Pons (tissue), 1 donor: ENCODE measurements around the gene FAM13A.
"Not testable (repeated sequence)": the region's sequence is repeated elsewhere in the genome, so short reads cannot be mapped to it uniquely, and the experiment has no call there.

Source experiments
- DNase-seq: peaks from one replicate; pipeline ENCODE4 v3.0.0-alpha.2; 2016; ENCODE audit warnings: low spot score

FAM13A gene

DNA sequence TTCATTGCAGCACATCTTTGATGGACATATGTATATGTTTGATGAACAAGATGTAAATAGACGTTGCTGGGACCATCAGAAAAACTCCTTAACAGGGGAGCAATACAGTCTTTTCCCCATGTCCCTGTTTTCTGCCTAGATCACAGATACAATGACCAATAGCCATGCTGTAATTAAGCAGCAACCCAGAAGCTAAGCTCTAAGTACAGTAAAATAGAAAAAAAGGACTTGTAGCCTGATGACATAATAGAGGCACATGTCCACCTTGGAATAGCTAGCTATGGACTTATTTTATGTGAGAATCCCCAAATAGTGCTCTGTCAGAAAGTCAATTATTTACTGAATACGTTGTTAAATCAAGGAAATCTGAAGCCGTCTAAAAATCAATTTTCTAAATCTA, 14.9 kb downstream of the FAM13A start:
- DNase-seq = no peak

DNA sequence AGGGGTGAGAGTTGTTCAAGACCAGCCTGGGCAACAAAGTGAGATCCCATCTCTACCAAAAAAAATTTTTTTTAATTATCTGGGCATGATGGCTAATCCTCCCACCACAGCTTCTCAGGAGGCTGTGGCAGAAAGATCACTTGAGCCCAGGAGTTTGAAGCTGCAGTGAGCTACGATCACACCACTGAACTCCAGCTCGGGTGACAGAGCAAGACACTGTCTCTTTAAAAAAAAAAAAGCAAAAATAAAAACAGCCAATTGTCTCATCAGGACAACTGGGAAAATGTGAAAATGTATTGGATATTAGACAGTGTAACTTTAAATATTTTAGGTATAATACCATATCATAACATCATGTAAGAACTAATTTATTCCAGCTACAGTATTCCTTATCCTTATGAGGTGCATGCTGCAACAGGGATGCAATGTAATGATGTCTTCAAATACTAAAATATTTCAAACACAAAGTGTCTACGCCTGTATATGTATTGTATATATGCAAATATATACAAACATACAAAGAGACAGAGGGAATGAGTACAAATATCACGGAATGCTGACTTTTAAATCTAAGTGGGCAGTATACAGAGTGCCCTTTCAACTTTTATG, 17.2 kb downstream of the FAM13A start:
- no peak for DNase-seq

DNA sequence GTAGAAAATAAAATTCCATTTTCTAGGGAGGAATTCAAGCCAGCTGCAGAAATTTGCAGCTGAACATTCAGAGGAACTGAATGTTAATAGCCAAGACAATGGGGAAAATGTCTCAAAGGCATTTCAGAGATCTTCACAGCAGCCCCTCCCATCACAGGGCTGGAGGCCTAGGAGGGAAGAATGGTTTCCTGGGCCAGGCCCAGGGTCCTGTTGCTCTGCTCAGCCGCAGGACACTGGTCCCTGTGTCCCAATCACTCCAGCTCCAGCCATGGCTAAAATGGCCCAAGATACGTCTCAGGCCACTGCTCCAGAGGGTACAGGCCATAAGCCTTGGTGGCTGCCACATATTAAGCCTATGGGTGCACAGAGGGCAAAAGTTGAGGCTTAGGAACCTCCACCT, 20.4 kb downstream of the FAM13A start:
- DNase-seq = no peak

DNA sequence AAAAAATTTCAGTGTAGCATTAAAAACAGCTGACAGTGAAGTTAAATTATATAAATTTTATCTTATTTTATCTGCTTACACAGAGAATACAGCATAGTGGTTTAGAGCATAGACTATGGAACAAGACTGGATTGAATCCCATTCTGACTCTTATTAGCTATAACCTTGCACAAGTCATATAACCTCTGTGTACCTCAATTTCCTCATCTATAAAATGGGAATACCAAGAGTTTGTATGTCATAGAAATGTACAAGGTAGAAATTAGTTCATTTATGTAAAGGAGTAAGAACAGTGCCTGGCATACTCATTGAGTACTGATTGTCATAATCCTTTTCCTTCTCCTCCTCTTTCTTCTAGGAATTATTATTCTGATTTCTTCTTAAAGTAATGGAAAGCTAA, 25.7 kb downstream of the FAM13A start:
- DNase-seq = no peak

DNA sequence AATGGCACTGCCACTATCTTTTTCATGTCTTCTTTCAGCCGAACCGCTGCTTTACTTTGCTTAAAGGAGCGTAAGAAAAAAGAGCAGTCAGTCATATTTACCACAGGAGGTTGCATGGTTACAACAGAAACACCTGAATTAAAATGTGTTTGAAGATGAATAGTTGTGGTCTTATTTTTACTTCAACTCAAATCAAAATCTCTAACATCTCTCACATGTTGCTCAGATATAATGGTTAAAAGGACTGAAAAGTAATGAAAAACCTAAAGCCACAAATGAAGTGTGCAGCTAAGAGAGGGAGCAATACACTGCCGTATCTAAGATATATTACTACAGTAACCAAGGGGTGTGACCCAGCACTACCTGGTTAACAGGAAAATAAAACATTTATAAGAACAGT, 27.4 kb downstream of the FAM13A start:
- no peak for DNase-seq

DNA sequence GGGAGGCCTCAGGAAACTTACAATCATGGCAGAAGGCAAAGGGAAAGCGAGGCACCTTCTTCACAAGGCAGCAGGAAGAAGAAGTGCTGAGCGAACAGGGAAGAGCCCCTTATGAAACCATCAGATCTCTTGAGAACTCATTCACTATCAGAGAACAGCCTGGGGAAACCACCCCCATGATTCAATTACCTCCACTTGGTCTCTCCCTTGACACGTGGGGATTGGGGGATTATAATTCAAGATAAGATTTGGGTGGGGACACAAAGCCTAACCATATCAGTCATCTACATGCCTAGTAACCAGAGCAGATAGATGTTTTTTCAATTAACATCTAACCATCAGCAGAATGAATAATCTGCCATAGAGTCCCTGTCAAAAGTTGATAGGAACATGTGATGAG, 30.4 kb downstream of the FAM13A start:
- DNase-seq = no peak

DNA sequence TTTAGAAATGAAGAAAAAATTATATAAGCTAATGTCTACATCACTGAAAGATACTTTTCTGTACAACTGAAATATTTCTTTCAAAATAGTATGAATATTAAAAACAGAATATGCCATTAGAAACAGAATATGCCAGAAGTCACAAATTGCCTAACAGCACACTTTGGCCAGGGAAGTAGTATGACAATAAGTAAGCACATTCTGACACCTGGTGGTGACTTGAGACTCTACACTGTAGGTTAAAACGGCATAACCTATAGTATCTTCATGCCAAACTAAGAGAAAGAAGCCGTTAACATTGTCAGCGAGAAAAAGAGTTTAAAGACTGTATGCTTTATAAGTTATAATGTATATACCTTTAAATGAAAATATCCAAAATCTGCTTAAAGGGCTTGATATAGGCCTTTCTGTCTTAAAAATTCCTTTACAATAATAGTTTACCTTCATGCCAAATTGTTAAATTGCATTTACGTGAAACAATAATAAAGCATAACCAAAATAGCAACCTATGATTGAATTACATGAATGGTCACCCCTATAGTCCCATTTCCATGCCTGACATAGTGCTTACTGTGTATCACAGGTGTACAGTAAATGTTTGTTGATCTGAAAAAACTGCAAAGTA, 32.8 kb downstream of the FAM13A start:
- peak; percentile 89 for DNase-seq

DNA sequence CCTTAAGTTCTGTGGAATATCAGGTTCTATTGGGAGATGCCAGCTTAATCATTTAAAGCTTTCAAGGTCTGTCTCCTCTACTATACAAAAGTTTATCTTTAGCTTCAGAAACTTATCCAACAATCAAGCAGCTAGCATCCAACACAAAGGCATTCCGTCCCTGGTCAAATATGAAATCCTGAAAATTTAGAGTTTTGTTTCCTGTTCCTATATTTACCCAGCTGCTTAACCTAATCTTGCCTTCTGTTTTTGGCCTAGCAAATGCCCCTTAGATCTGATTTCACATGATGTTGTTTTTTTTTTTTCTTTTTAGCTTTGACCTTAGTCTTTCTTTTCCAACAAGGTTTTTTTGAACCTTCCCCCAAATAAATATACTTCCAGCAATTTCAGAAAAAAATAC, 33.8 kb downstream of the FAM13A start:
- DNase-seq = no peak

DNA sequence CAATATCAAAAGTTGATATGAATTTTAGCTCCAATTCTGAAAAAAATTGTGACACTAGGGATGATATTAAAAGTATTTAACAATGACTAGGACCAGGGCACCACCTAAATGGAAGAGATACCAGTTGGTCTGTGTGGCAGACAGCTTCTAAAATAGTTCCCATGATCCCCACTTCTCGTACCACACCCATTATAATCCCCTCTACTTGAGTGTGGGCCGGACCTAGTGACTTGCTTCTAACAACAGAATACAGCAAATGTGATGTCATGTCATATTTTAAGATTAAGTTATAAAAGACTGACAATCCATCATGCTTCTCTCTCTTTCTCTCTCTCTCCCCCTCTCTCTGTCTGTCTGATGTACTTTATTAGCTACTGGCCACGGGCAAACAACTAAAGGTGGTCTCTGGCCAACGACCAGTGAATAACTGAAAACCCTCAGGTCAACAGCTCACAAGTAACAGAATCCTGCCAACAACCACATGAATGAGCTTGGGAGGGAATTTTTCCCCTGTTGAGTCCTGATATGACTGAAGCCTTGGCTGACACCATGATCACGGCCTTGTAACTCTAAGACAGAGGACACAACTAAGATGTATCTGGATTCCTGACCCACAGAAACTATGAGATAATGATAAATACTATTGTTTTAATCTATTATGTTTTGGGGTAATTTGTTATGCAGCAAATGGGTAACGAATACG, 34.4 kb downstream of the FAM13A start:
- DNase-seq = no peak

DNA sequence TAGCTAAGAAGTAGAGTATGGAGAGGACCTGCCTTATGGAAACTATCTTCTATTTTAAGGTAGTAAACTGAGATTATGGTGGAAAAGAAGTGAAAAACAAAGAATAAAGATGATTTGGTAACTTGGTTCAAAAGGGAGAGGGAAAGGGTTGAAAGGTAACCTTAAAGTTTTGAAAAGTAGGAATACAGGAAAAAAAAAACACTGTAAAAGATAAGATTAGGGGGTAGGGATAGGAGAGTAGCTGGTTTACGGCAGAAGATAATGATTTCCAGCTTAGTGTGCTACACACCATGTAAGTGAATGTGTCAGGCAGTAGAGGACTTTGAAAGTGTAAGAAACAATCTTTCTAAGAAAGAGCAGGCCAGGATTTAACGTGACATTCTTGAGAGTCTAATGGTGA, 35.3 kb downstream of the FAM13A start:
- no peak for DNase-seq

DNA sequence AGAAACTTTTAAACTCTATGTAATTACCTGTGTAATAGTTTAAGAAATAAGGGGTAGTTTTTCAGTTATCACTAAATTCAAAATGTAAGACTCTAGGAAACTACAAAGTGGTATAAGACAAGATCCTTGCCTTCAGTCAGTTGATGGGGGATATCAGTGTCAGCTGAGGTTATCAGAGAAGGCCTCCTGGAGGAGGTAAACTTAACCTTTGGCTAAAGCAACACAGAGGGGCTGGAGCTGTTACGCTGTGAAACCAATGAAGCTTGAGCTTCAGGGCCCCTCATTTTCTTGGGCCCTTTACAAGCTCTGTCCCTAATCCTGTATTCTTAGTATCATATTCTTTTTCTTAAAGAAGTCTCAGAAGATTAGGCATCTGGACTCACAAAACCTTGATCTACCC, 35.9 kb downstream of the FAM13A start:
- DNase-seq = no peak

DNA sequence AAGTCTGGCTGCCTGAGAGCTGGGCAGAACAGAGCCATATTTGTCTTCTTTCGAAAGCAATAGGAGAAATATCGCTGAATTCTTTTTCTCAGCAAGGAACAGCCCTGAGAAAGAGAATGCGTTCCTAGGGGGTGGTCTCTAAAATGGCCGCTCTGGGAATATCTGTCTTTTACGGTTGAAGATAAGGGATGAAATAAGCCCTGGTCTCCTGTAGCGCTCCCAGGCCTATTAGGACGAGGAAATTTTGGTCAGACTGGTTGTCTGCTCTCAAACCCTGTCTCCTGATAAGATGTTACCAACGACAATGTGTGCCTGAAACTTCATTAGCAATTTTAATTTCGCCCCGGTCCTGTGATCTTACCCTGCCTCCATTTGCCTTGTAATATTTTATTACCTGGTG, 42.1 kb downstream of the FAM13A start:
- DNase-seq = not testable (repeated sequence)

DNA sequence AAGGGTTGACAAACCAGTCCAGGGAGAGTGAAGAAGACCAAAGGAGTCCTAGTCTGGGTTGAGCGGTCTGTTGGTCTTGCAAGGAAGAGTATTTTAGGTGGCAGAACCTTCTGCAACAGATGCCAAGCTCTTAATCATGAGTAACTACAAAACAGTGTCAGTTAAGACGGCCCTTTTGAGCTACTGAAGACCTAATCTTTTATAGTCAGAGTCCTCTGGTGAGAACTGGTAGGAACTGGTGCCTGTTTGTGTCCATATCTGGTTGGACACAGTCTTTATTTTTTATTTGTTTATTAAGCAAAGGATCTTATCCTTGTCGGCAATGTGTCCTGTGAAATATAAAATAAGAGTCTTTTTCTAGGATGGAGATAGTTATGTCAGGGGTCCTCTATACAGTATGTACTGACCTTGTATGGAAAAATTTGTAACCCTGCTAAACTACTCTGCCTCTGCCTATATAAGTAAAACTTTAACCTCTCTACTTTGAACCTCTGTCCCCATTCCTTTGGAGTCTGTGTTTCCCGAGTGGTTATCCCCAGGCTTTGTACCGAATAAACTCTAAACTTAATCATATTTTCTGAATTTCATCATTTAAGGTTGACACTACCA, 47.1 kb downstream of the FAM13A start:
- no peak for DNase-seq

DNA sequence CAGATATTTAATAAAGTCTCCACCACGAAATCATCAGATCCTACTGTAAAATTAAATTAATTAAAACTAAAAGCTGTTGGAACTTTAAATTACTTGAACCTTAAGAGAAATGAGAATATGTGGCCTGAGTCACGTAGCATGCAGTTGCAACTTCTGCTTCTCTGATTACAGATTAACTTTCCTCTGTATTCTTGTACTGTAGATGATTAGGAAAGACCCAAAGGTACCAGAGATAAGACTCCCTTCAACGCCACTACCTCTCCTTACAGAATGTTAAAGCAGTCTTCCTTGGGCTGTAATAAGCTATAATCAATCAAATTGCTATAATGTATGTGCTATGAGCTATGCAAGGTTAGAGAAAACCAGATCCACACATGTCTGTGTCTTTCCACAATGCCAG, 47.9 kb downstream of the FAM13A start:
- no peak for DNase-seq

DNA sequence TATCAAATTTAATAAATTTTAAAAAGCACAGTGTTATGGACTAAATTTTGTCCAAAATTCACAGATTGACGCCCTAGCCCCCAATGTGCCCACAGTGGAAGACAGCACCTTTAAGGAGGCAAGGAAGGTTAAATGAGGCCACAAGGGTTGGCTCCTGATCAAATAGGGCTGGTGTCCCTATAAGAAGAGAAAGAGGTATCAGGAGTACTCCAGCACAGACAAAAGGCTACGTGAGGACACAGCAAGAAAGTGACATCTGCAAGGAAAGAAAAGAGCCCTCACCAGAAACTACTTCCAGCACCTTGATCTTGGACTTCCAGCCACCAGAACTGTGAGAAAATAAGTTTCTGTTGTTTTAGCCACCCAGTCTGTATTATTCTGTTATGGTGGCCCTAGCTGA, 48.8 kb downstream of the FAM13A start:
- DNase-seq = no peak

DNA sequence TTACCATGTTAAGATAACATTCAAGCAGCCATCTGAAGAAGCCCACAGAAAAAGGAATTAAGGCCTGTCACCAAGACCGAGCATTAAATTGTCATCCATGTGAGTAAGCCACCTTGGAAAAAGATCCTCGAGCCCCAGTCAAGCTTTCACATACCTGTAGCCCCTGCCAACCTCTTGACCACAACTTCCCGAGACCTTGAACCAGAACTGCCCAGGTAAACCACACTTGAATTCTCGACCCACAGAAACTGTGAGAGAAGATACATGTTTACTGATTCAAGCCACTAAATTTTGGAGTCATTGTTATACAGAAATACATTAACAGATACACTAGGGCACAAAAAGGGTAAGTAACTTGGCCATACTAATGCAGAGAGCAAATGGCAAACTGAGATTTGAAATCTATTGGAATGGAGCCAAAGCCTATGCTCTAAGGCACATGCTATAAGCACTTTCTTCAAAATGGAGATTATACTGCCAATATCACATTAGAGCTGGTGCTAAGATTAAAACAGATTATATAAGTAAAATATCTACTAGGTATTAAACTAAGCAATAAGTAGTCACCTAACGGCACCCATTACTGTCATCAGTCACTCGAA, 49.5 kb downstream of the FAM13A start:
- no peak for DNase-seq

DNA sequence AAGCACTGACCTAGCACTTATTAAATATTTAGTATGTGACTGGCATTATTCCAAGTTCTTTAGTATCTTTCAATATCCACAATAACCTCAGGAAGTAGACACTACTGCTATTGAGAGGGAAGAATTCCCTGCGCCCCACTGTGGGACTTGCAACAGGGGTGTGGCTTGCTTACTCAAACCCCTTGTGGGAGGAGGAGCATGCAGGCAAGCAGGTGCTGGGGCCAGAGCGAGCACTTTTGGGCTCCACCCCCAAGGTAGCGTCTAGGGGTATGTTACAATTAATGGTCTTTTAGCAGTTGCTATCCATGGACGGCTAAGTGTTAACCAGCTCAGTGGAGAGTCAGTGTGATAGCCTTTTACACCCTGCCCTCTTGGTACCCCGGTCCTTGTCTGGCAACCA, 50.7 kb downstream of the FAM13A start:
- no peak for DNase-seq

DNA sequence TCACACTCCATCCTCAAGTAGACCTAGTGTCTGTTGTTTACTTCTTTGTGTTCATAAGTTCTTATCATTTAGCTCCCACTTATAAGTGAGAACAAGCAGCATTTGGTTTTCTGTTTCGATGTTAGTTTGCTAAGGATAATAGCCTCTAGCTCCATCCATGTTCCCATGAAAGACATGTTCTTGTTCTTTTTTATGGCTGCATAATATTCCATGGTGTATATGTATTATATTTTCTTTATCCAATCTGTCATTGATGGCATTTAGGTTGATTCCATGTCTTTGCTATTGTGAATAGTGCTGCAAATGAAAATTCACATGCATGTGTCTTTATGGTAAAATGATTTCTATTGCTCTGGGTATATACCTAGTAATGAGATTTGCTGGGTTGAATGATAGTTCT, 51.9 kb downstream of the FAM13A start:
- not testable (repeated sequence) for DNase-seq

DNA sequence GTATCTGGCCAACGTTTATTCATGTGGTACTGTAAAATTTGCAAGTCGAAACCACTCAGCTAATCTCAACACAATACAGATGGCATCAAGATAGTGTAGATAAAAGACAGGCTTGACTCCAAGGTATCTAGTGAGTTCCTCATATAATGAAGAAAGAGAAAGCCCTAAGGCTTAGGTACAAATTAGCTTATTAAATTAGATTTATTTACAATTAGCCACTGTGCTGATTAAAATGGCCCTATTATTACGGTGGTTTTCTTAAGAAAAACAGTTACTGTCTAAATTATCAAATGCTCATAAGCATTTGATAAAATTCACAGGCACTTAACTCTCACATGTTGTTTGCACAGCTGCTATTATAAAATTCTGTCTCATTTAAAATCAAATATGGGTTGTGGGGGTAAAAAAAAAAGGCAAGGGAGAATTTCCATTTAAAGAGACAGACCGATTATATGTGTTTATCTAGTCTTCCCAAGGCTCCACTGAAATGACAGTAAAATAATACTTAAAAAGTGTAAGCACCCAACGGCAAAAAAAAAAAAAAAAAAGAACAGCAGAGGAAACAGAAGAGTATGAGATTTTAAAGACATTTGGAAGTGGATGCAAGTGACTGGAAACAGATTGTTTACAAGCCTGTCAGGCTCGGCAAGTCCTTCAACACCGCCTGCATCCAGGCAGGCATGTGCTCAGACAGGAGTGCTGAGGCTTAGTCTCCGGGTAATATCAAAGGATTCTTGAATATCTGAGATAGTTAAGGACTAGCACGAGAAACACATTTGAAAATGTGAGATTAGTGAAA, 55.1 kb downstream of the FAM13A start:
- no peak for DNase-seq

DNA sequence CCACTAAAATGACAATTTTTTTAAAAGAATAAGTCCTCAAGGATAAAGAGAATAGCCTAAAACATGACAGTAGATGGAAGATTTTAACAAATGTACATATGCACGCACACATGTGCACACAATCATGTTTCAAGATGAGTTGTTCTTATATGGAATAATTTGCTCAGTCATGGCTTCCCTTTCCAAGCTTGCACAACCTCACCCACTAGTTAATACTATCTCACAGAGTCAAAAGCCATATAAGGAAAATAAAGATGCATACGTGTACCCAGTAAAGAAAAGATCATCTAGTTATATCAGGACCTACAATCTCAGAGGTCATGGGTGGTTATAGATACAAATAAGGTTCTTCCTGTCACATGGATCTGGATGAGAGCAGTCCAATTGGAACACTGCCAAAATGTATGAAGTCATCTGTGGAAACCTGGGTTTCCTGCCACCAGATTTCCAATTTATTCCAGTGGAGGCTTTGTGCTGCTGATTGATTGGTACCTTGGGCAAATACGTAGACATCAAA, 56.1 kb downstream of the FAM13A start:
- no peak for DNase-seq

DNA sequence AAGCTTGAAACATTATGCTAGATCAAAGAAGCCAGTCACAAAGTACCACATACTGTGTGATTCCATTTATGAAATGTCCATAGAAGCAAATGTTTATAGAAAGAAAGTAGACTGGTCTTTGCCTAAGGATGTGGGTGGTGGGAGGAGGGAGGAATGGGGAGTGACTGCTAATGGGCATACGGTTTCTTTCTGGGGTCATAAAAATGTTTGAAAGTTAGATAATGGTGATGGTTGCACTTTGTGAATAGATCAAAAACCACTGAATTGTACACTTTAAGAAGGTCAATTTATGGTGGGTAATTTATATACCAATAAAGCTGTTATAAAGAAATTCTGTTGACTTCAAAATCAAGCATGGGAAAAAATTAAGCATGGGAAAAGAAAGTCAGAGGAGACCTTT, 56.6 kb downstream of the FAM13A start:
- DNase-seq = no peak

DNA sequence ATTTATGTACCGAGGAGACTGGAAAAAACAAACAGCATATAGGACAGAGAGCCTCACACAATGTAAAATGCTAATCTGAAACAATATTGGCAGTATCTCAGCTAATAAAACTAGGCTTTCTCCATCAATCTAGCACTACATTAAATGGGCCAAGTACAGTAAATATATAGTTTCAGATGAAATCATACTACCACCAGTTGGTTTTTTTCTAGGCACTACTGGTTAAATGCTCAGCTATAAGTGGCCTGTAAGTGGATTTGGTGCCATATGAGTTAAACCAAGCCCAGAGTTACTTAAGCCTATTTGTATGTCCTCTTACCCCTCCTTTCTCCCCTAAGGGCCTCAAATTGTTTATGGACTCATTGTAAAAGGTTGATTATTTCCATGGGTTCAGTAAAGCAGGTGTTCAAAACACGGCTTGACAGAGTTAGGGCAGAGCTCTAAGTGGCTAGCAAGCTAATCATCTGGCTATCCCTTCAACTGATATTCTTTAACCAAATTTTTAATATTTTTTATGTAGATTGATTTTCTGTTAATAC, 57.5 kb downstream of the FAM13A start:
- no peak for DNase-seq
